ENCODE results near the gene SEC16A. TPM values are rescaled to one million over a fixed set of nuclear protein-coding genes. Genes with fewer than 3 reads are reported as not detected.

Gene SEC16A
- total RNA-seq, 1 donor, result 38.4 TPM

- no peak overlapping the region for H2AFZ ChIP-seq (ENCODE audit: low read length)
- peaks cover 36% of the 10 kb centered on the region for H3K79me2 ChIP-seq (ENCODE audit: insufficient read depth, low read length)
- no peaks in the 10 kb centered on the region for H3K9me3 ChIP-seq (ENCODE audit: low read depth, low read length)
- H3K4me3 ChIP-seq (ENCODE audit: insufficient read depth, low read length), result no peak overlapping the region
- H3K4me2 ChIP-seq (ENCODE audit: insufficient read depth, low read length), result no peak overlapping the region
- no peaks in the 10 kb centered on the region for H3K27me3 ChIP-seq (ENCODE audit: insufficient read depth, low read length)
- TF ChIP-seq CTCF (IDR thresholded peaks at IDR 0.05; ENCODE audit: extremely low read depth, low read depth, low read length), result no peak
- peaks cover 3% of the 10 kb centered on the region for H3K36me3 ChIP-seq (ENCODE audit: insufficient read depth, low read length)
- no peak overlapping the region for H3K27ac ChIP-seq (ENCODE audit: low read depth, low read length)
- H3K4me1 ChIP-seq (ENCODE audit: insufficient read depth, low read length), result no peaks in the 10 kb centered on the region
- DNase-seq (ENCODE audit: insufficient read length, low spot score, missing footprints), result no peak
- peaks cover 44% of the 10 kb centered on the region for H4K20me1 ChIP-seq (ENCODE audit: insufficient read depth, low read length)
These were observed 47.7 kb upstream of the SEC16A start for GRCh38 chr9:136530461-136531089.

- DNase-seq (ENCODE audit: insufficient read length, low spot score, missing footprints), result no peak
- Histone ChIP-seq H2AFZ (ENCODE audit: low read length) (no peak overlapping the region), H3K4me3 (ENCODE audit: insufficient read depth, low read length) (no peak overlapping the region), H3K4me1 (ENCODE audit: insufficient read depth, low read length) (no peaks in the 10 kb centered on the region), H3K9me3 (ENCODE audit: low read depth, low read length) (no peaks in the 10 kb centered on the region), H3K4me2 (ENCODE audit: insufficient read depth, low read length) (no peak overlapping the region), H3K27ac (ENCODE audit: low read depth, low read length) (no peak overlapping the region), H4K20me1 (ENCODE audit: insufficient read depth, low read length) (peaks cover 44% of the 10 kb centered on the region), H3K27me3 (ENCODE audit: insufficient read depth, low read length) (no peaks in the 10 kb centered on the region), H3K79me2 (ENCODE audit: insufficient read depth, low read length) (peaks cover 32% of the 10 kb centered on the region), H3K36me3 (ENCODE audit: insufficient read depth, low read length) (peaks cover 3% of the 10 kb centered on the region)
- TF ChIP-seq CTCF (IDR thresholded peaks at IDR 0.05; ENCODE audit: extremely low read depth, low read depth, low read length), result no peak
These were observed 46.9 kb upstream of the SEC16A start for GRCh38 chr9:136529516-136530460.

- H3K79me2 ChIP-seq (ENCODE audit: insufficient read depth, low read length), result peaks cover 25% of the 10 kb centered on the region
- no peak overlapping the region for H3K27ac ChIP-seq (ENCODE audit: low read depth, low read length)
- TF ChIP-seq CTCF (IDR thresholded peaks at IDR 0.05; ENCODE audit: extremely low read depth, low read depth, low read length), result no peak
- no peak overlapping the region for H3K4me3 ChIP-seq (ENCODE audit: insufficient read depth, low read length)
- peaks cover 3% of the 10 kb centered on the region for H3K36me3 ChIP-seq (ENCODE audit: insufficient read depth, low read length)
- no peak overlapping the region for H3K4me2 ChIP-seq (ENCODE audit: insufficient read depth, low read length)
- DNase-seq (ENCODE audit: insufficient read length, low spot score, missing footprints), result no peak
- no peaks in the 10 kb centered on the region for H3K27me3 ChIP-seq (ENCODE audit: insufficient read depth, low read length)
- H4K20me1 ChIP-seq (ENCODE audit: insufficient read depth, low read length), result peaks cover 38% of the 10 kb centered on the region
- H3K4me1 ChIP-seq (ENCODE audit: insufficient read depth, low read length), result no peaks in the 10 kb centered on the region
- no peak overlapping the region for H2AFZ ChIP-seq (ENCODE audit: low read length)
- H3K9me3 ChIP-seq (ENCODE audit: low read depth, low read length), result no peaks in the 10 kb centered on the region
These were observed 46.0 kb upstream of the SEC16A start for GRCh38 chr9:136528716-136529341.

All from osteoblast (primary cell).